Type B pancreatic cell (in vitro differentiated cells): Measurements from ENCODE around the gene TLR4. TPM values are rescaled to one million over a fixed set of nuclear protein-coding genes. Genes with fewer than 3 reads are reported as not detected.

ENCODE experiments used
- DNase-seq: peaks from one replicate; pipeline ENCODE4 v3.0.0; 2021; ENCODE audit warnings: mixed read lengths; ENCODE audit not compliant: unreplicated experiment; ENCODE audit errors: extremely low spot score
- H3K27ac Mint-ChIP-seq: 2 replicates; pipeline ENCODE4 v1.8.0; 2021; ENCODE audit warnings: mild to moderate bottlenecking, mixed read lengths
- H3K27me3 Mint-ChIP-seq: 2 replicates; pipeline ENCODE4 v1.8.0; 2021; ENCODE audit warnings: mixed read lengths
- H3K36me3 Mint-ChIP-seq: 2 replicates; pipeline ENCODE4 v1.8.0; 2021; ENCODE audit warnings: mixed read lengths
- H3K4me1 Mint-ChIP-seq: one replicate; pipeline ENCODE4 v1.8.0; 2021; ENCODE audit warnings: mixed read lengths; ENCODE audit not compliant: unreplicated experiment
- H3K4me3 Mint-ChIP-seq: 2 replicates; pipeline ENCODE4 v1.8.0; 2021; ENCODE audit warnings: mild to moderate bottlenecking, mixed read lengths
- H3K9me3 Mint-ChIP-seq: 2 replicates; pipeline ENCODE4 v1.8.0; 2021; ENCODE audit warnings: mixed read lengths
- CTCF ChIP-seq: fragments of 200-600 bp; sonication (generic); conservative IDR thresholded peaks from 2 replicates; pipeline ENCODE4 v1.5.0; 2021; ENCODE audit warnings: antibody characterized with exemption, mild to moderate bottlenecking
- total RNA-seq: library from RNA; stranded (reverse); gene quantifications from 2 replicates; pipeline ENCODE4 v1.2.1, GENCODE V29; 2021; ENCODE audit warnings: low replicate concordance

Gene TLR4
- total RNA-seq, 1 donor from 2014 or later = 2.7 TPM

GRCh38 chr9:117734523-117735314 lies 30.5 kb downstream of the TLR4 start:
- Mint-ChIP-seq H3K9me3 (no peaks in the 10 kb centered on the region), H3K36me3 (no peaks in the 10 kb centered on the region), H3K4me3 (no peak overlapping the region), H3K27ac (no peak overlapping the region), H3K27me3 (peaks cover 4% of the 10 kb centered on the region), H3K4me1 (peaks cover 7% of the 10 kb centered on the region)
- TF ChIP-seq CTCF = no peak
- DNase-seq = no peak

- Mint-ChIP-seq H3K36me3 (no peaks in the 10 kb centered on the region), H3K9me3 (no peaks in the 10 kb centered on the region), H3K4me3 (no peak overlapping the region), H3K27ac (no peak overlapping the region), H3K4me1 (peaks cover 7% of the 10 kb centered on the region), H3K27me3 (peaks cover 11% of the 10 kb centered on the region)
- TF ChIP-seq CTCF = no peak
- no peak for DNase-seq
These were observed 33.6 kb downstream of the TLR4 start for GRCh38 chr9:117737721-117738226.

GRCh38 chr9:117739206-117739605 lies 35.0 kb downstream of the TLR4 start:
- DNase-seq = no peak
- Mint-ChIP-seq H3K36me3 (no peaks in the 10 kb centered on the region), H3K27ac (no peak overlapping the region), H3K27me3 (peaks cover 18% of the 10 kb centered on the region), H3K4me1 (no peaks in the 10 kb centered on the region), H3K9me3 (no peaks in the 10 kb centered on the region), H3K4me3 (no peak overlapping the region)
- no peak for TF ChIP-seq CTCF

GRCh38 chr9:117739624-117740347 lies 35.6 kb downstream of the TLR4 start:
- no peak overlapping the region for H3K4me3 Mint-ChIP-seq
- no peaks in the 10 kb centered on the region for H3K4me1 Mint-ChIP-seq
- no peak for DNase-seq
- H3K27ac Mint-ChIP-seq = no peak overlapping the region
- TF ChIP-seq CTCF = no peak
- no peaks in the 10 kb centered on the region for H3K9me3 Mint-ChIP-seq
- peaks cover 24% of the 10 kb centered on the region for H3K27me3 Mint-ChIP-seq
- H3K36me3 Mint-ChIP-seq = no peaks in the 10 kb centered on the region

GRCh38 chr9:117742131-117742530 lies 37.9 kb downstream of the TLR4 start:
- TF ChIP-seq CTCF = no peak
- DNase-seq = no peak
- H3K4me1 Mint-ChIP-seq = no peaks in the 10 kb centered on the region
- no peaks in the 10 kb centered on the region for H3K9me3 Mint-ChIP-seq
- no peaks in the 10 kb centered on the region for H3K36me3 Mint-ChIP-seq
- no peak overlapping the region for H3K27ac Mint-ChIP-seq
- H3K4me3 Mint-ChIP-seq = no peak overlapping the region
- peaks cover 27% of the 10 kb centered on the region for H3K27me3 Mint-ChIP-seq
